Kidney (tissue), 14 donors: Measurements from ENCODE around the gene GUCY2C. TPM values are rescaled to one million over a fixed set of nuclear protein-coding genes. Genes with fewer than 3 reads are reported as not detected.
A peak's percentile ranks its signal among the peaks of the same experiment; 100 is the strongest.

Experiments used
- DNase-seq, 5 donors: peaks; one replicate each; pipeline ENCODE4 v3.0.0-alpha.2; 2013 to 2020
- FAIRE-seq: peaks from 2 replicates; lab custom pipeline; 2012; peaks lifted over from hg19 to GRCh38; lab: Jason Lieb, UNC
- H3K27ac ChIP-seq, 2 donors: one replicate each; pipeline ENCODE4 v1.7.0; 2013; ENCODE audit warnings: low read depth in 2 of 2, low read length in 2 of 2, inconsistent platforms in 1 of 2
- H3K27me3 ChIP-seq: one replicate; pipeline ENCODE4 v1.7.1; 2013; ENCODE audit warnings: low read length, inconsistent platforms; ENCODE audit not compliant: control insufficient read depth, insufficient read depth
- H3K36me3 ChIP-seq, 3 donors: one replicate each; pipeline versions ENCODE4 v1.7.0 to v1.7.1; 2013; ENCODE audit warnings: low read length in 3 of 3, control low read depth in 1 of 3, inconsistent platforms in 1 of 3; ENCODE audit not compliant: insufficient read depth in 3 of 3, control insufficient read depth in 2 of 3
- H3K4me1 ChIP-seq, 3 donors: one replicate each; pipeline versions ENCODE4 v1.7.0 to v1.7.1; 2013; ENCODE audit warnings: low read length in 3 of 3, inconsistent platforms in 1 of 3, low read depth in 1 of 3; ENCODE audit not compliant: control insufficient read depth in 2 of 3, insufficient read depth in 2 of 3
- H3K4me3 ChIP-seq, 3 donors: one replicate each; pipeline versions ENCODE4 v1.7.0 to v1.8.1; 2013; ENCODE audit warnings: low read length in 3 of 3, control low read depth in 1 of 3, inconsistent platforms in 1 of 3
- H3K9ac ChIP-seq, 3 donors: one replicate each; pipeline versions ENCODE4 v1.7.0 to v1.7.1; 2013; ENCODE audit warnings: low read length in 3 of 3, control low read depth in 1 of 3, inconsistent platforms in 1 of 3
- H3K9me3 ChIP-seq, 3 donors: one replicate each; pipeline versions ENCODE4 v1.7.0 to v1.7.1; 2013; ENCODE audit warnings: low read length in 3 of 3, control low read depth in 1 of 3, inconsistent platforms in 1 of 3; ENCODE audit not compliant: control insufficient read depth in 2 of 3, insufficient read depth in 1 of 3
- CTCF ChIP-seq: IDR thresholded peaks from 3 replicates; pipeline ENCODE4 v1.5.1; 2012; ENCODE audit warnings: mild to moderate bottlenecking, moderate library complexity, borderline replicate concordance; ENCODE audit not compliant: insufficient read depth; ENCODE audit errors: extremely low read depth
- intact Hi-C: fragments of 100-400 bp; cut with DNase I; formaldehyde crosslinking; loops from one replicate; pipeline ENCODE4 v1.11.1; 2022
- polyA plus RNA-seq: library from polyadenylated mRNA; stranded (reverse); fragments of 350-450 nt; fragmentation: Illumina TruSeq; extraction: RNeasy Lipid Tissue Mini Kit (QIAGEN cat#74804); gene quantifications from one replicate; pipeline ENCODE4 v1.2.3, GENCODE V29; 2014; ENCODE audit warnings: low read depth, low replicate concordance; ENCODE audit not compliant: insufficient read depth
- total RNA-seq: library from RNA; stranded (reverse); fragmentation: NEBNext Ultra II Directional; extraction: Animal tissue kit (Norgen Biotek cat#: 25700); gene quantifications from one replicate; pipeline ENCODE4 v1.2.1, GENCODE V29; 2021
- donor health status: control.
- donor health status: control.
- donor health status: control.
- donor health status: control.
- donor health status: control.
- donor health status: DM: yes; HTN: yes; CAD: no.
- donor health status: Normal renal cell carcinoma (clear cell type).

The GUCY2C gene
- total and polyA plus RNA-seq, 2 donors from 2014 or later, result not detected

- Histone ChIP-seq H3K9me3 (no peaks in the 10 kb centered on the region), H3K9ac (no peak overlapping the region), H3K27ac (no peak overlapping the region)
These were observed 14.4 kb upstream of the GUCY2C start for GRCh38 chr12:14710632-14711320.

GRCh38 chr12:14701809-14702568 is 5.6 kb upstream of the GUCY2C start:
- Histone ChIP-seq H3K9ac (no peak overlapping the region), H3K27ac (no peak overlapping the region), H3K4me1 (no peaks in the 10 kb centered on the region), H3K36me3 (no peaks in the 10 kb centered on the region), H3K27me3 (no peaks in the 10 kb centered on the region), H3K9me3 (no peaks in the 10 kb centered on the region), H3K4me3 (no peak overlapping the region)
- DNase-seq (peak in 1 of 5 donors; percentile 34), FAIRE-seq (no peak)
- TF ChIP-seq CTCF, result no peak
- intact Hi-C loops, result no loop called here

More at GRCh38 chr12:14710632-14711320, 14.4 kb upstream of the GUCY2C start:
- Histone ChIP-seq H3K36me3 (no peaks in the 10 kb centered on the region), H3K27me3 (no peaks in the 10 kb centered on the region), H3K4me3 (no peak overlapping the region), H3K4me1 (no peaks in the 10 kb centered on the region)
- intact Hi-C loops, result no loop called here
- no peak for FAIRE-seq
- peak in 2 of 5 donors; percentile 10 to 58 for DNase-seq
- TF ChIP-seq CTCF, result no peak

- no peak for TF ChIP-seq CTCF
- no peak overlapping the region for H3K27ac ChIP-seq
- DNase-seq, result no peak
- no peaks in the 10 kb centered on the region for H3K4me1 ChIP-seq
- H3K9ac ChIP-seq, result no peak overlapping the region
- no peaks in the 10 kb centered on the region for H3K27me3 ChIP-seq
- intact Hi-C loops, result no loop called here
- FAIRE-seq, result no peak
- H3K9me3 ChIP-seq, result no peaks in the 10 kb centered on the region
- H3K36me3 ChIP-seq, result no peaks in the 10 kb centered on the region
- no peak overlapping the region for H3K4me3 ChIP-seq
These were observed 4.5 kb upstream of the GUCY2C start for GRCh38 chr12:14700935-14701334.
